NCI-H2107 (cell line): ENCODE results near the gene RAB34.
A peak's percentile ranks its signal among the peaks of the same experiment; 100 is the strongest.

Experiments
- DNase-seq: peaks from one replicate; lab custom pipeline; 2025; lab: John Stamatoyannopoulos, UW

Gene RAB34

GRCh38 chr17:28717578-28718332, at the start of gene RAB34:
RAB34 (minus strand) TSS chr17:28717868; CDS start chr17:28717266, 602 bp downstream.
- DNase-seq = no peak

- no peak for DNase-seq
These were observed 47.4 kb upstream of the RAB34 start for GRCh38 chr17:28765038-28765437.

- DNase-seq = peak; percentile 21
These were observed 46.2 kb upstream of the RAB34 start for GRCh38 chr17:28763804-28764266.

GRCh38 chr17:28763137-28763799, 45.6 kb upstream of the RAB34 start:
- DNase-seq = no peak

- no peak for DNase-seq
These were observed 43.2 kb upstream of the RAB34 start for GRCh38 chr17:28760601-28761562.

- DNase-seq = no peak
These were observed 41.7 kb upstream of the RAB34 start for GRCh38 chr17:28759256-28759865.

- no peak for DNase-seq
These were observed 40.9 kb upstream of the RAB34 start for GRCh38 chr17:28758411-28759121.

GRCh38 chr17:28756049-28756804, 38.6 kb upstream of the RAB34 start:
- DNase-seq = no peak

GRCh38 chr17:28755486-28755885, 37.8 kb upstream of the RAB34 start:
- DNase-seq = no peak

- DNase-seq = no peak
These were observed 34.1 kb upstream of the RAB34 start for GRCh38 chr17:28751600-28752366.

- DNase-seq = peak; percentile 87
These were observed 32.7 kb upstream of the RAB34 start for GRCh38 chr17:28750178-28751047.

- no peak for DNase-seq
These were observed 32.0 kb upstream of the RAB34 start for GRCh38 chr17:28749516-28750177.

GRCh38 chr17:28748852-28749515, 31.3 kb upstream of the RAB34 start:
- DNase-seq = no peak

- no peak for DNase-seq
These were observed 30.4 kb upstream of the RAB34 start for GRCh38 chr17:28747801-28748750.

- DNase-seq = no peak
These were observed 29.5 kb upstream of the RAB34 start for GRCh38 chr17:28747051-28747691.

GRCh38 chr17:28746611-28747050, 29.0 kb upstream of the RAB34 start:
- DNase-seq = no peak
